ENCODE data around the gene P2RY14. TPM values are rescaled to one million over a fixed set of nuclear protein-coding genes. Genes with fewer than 3 reads are reported as not detected.

The P2RY14 gene
- 1 to 10 TPM; 1.7 to 2.9 TPM for total RNA-seq

GRCh38 chr3:151278230-151278629 is at the start of gene P2RY14:
P2RY14 (minus strand) TSS chr3:151278542; CDS start chr3:151214316, 64,226 bp downstream.
- Histone ChIP-seq H3K9me3 (no peaks in the 10 kb centered on the region), H3K9ac (ENCODE audit: low read depth in 2 of 2, low read length in 2 of 2) (peak within 1 kb of the TSS in 1 of 2 donors; percentile 14), H3K4me3 (no peak within 1 kb of the TSS), H3K27me3 (no peaks in the 10 kb centered on the region), H3K4me1 (peaks cover 2% of the 10 kb centered on the region), H3K27ac (peak within 1 kb of the TSS; percentile 29), H3K36me3 (no peaks in the 10 kb centered on the region)
- no peak for TF ChIP-seq CTCF (IDR thresholded peaks at IDR 0.05)
- intact Hi-C loops (cut with DNase I): no loop called here
- DNase-seq: no peak

- Histone ChIP-seq H3K36me3 (no peaks in the 10 kb centered on the region), H3K9me3 (no peaks in the 10 kb centered on the region), H3K4me3 (no peak overlapping the region), H3K9ac (ENCODE audit: low read depth in 2 of 2, low read length in 2 of 2) (no peak overlapping the region), H3K27me3 (no peaks in the 10 kb centered on the region), H3K27ac (no peak overlapping the region), H3K4me1 (no peaks in the 10 kb centered on the region)
- TF ChIP-seq CTCF (IDR thresholded peaks at IDR 0.05): peak; percentile 61
- intact Hi-C loops (cut with DNase I): no loop called here
- no peak for DNase-seq
Measured at GRCh38 chr3:151327571-151328198, 49.3 kb upstream of the P2RY14 start.

GRCh38 chr3:151322511-151322910 is 44.2 kb upstream of the P2RY14 start:
- intact Hi-C loops (cut with DNase I): no loop called here
- no peak overlapping the region for H3K27ac ChIP-seq
- H3K4me3 ChIP-seq: no peak overlapping the region
- no peaks in the 10 kb centered on the region for H3K4me1 ChIP-seq
- no peak for DNase-seq
- H3K27me3 ChIP-seq: no peaks in the 10 kb centered on the region
- no peak overlapping the region for H3K9ac ChIP-seq (ENCODE audit: low read depth in 2 of 2, low read length in 2 of 2)
- no peak for TF ChIP-seq CTCF (IDR thresholded peaks at IDR 0.05)
- H3K36me3 ChIP-seq: no peaks in the 10 kb centered on the region
- no peaks in the 10 kb centered on the region for H3K9me3 ChIP-seq

- no peak for TF ChIP-seq CTCF (IDR thresholded peaks at IDR 0.05)
Measured at GRCh38 chr3:151321526-151321925, 43.2 kb upstream of the P2RY14 start.

GRCh38 chr3:151320131-151320530 is 41.8 kb upstream of the P2RY14 start:
- H3K27me3 ChIP-seq: no peaks in the 10 kb centered on the region
- no peak for TF ChIP-seq CTCF (IDR thresholded peaks at IDR 0.05)
- no peak overlapping the region for H3K27ac ChIP-seq
- DNase-seq: no peak
- intact Hi-C loops (cut with DNase I): no loop called here
- no peaks in the 10 kb centered on the region for H3K4me1 ChIP-seq
- no peak overlapping the region for H3K4me3 ChIP-seq
- H3K9me3 ChIP-seq: no peaks in the 10 kb centered on the region
- no peak overlapping the region for H3K9ac ChIP-seq (ENCODE audit: low read depth in 2 of 2, low read length in 2 of 2)
- H3K36me3 ChIP-seq: no peaks in the 10 kb centered on the region

More at GRCh38 chr3:151321526-151321925, 43.2 kb upstream of the P2RY14 start:
- Histone ChIP-seq H3K4me3 (no peak overlapping the region), H3K27me3 (no peaks in the 10 kb centered on the region), H3K9me3 (no peaks in the 10 kb centered on the region), H3K36me3 (no peaks in the 10 kb centered on the region), H3K9ac (ENCODE audit: low read depth in 2 of 2, low read length in 2 of 2) (no peak overlapping the region), H3K27ac (no peak overlapping the region), H3K4me1 (no peaks in the 10 kb centered on the region)
- DNase-seq: no peak
- intact Hi-C loops (cut with DNase I): no loop called here
